Right atrium auricular region (tissue), 2 donors: ENCODE results near the gene AQP7. TPM values are rescaled to one million over a fixed set of nuclear protein-coding genes. Genes with fewer than 3 reads are reported as not detected.

Experiments
- DNase-seq: peaks from one replicate; pipeline ENCODE4 v3.0.0-alpha.2; 2019; ENCODE audit warnings: low spot score
- H3K27ac ChIP-seq, 2 donors: fragments of 200-600 bp; sonication (generic); 1 replicate in 1 of 2; 2 replicates in 1 of 2; pipeline ENCODE4 v1.5.1; 2016 to 2019
- H3K27me3 ChIP-seq, 2 donors: fragments of 200-600 bp; sonication (generic); one replicate each; pipeline versions ENCODE4 v1.5.1 to v1.6.0; 2017 to 2019
- H3K36me3 ChIP-seq: fragments of 200-600 bp; sonication (generic); one replicate; pipeline ENCODE4 v1.5.1; 2016
- H3K4me1 ChIP-seq, 2 donors: fragments of 200-600 bp; sonication (generic); one replicate each; pipeline versions ENCODE4 v1.5.1 to v1.6.0; 2017 to 2019
- H3K4me3 ChIP-seq, 2 donors: fragments of 200-600 bp; sonication (generic); 1 replicate in 1 of 2; 2 replicates in 1 of 2; pipeline ENCODE4 v1.5.1; 2017 to 2019; ENCODE audit warnings: mild to moderate bottlenecking in 1 of 2, moderate library complexity in 1 of 2
- H3K9me3 ChIP-seq, 2 donors: fragments of 200-600 bp; sonication (generic); one replicate each; pipeline ENCODE4 v1.5.1; 2019
- total RNA-seq, 2 donors: library from RNA; depleted of rRNA; stranded (reverse); fragments of >200 nt; gene quantifications; one replicate each; pipeline ENCODE4 v1.1.0, GENCODE V29; 2016
- TF ChIP-seq, protein P1 (sequence below), 2 donors: fragments of 200-600 bp; sonication (generic); IDR thresholded peaks; one replicate each; pipeline ENCODE4 v1.5.1; 2019; ENCODE audit warnings: antibody characterized with exemption in 2 of 2

AQP7 gene
- total RNA-seq, 2 donors from 2014 or later: 58.4 to 74.9 TPM

DNA sequence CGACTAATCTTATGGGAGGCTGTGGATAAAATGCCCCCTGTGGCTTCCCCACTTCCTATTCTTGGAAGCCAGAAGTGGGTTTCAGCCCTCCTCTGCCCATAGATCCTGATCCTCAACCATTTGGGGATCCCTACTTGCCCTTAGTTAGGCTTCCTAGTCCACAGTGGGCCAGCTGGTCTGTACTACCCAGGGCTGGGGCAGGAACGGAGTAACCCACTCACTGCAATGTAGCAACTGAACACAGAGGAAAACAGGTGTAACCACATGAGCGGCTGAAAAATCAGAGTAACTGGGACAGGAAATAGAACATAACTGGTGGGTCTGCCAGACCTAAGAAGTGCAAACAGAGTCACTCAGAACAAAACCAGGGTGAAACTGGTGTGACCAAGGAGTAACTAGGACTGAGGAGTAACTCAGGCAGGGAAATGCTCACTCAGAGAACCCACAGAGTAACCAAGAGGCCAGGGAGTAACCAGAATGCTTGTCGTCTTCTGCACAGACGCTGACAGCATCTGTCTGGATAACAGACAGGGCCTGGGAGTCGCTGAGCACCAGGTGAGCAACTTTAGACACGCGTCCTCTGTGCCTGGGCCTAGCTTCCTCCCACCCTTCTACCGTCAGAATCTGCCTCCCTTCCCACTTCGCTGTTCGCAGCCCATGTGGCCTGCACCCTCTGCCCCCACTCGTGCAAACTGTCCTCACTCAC, 44.0 kb upstream of the AQP7 start:
- Histone ChIP-seq H3K27me3 (no peaks in the 10 kb centered on the region), H3K27ac (peak overlapping the region; percentile 19 to 71), H3K36me3 (peaks cover 8% of the 10 kb centered on the region), H3K9me3 (no peaks in the 10 kb centered on the region), H3K4me1 (peaks cover 0 to 32% of the 10 kb centered on the region in 2 donors), H3K4me3 (peak overlapping the region; percentile 48 to 55)
- TF ChIP-seq, protein P1, sequence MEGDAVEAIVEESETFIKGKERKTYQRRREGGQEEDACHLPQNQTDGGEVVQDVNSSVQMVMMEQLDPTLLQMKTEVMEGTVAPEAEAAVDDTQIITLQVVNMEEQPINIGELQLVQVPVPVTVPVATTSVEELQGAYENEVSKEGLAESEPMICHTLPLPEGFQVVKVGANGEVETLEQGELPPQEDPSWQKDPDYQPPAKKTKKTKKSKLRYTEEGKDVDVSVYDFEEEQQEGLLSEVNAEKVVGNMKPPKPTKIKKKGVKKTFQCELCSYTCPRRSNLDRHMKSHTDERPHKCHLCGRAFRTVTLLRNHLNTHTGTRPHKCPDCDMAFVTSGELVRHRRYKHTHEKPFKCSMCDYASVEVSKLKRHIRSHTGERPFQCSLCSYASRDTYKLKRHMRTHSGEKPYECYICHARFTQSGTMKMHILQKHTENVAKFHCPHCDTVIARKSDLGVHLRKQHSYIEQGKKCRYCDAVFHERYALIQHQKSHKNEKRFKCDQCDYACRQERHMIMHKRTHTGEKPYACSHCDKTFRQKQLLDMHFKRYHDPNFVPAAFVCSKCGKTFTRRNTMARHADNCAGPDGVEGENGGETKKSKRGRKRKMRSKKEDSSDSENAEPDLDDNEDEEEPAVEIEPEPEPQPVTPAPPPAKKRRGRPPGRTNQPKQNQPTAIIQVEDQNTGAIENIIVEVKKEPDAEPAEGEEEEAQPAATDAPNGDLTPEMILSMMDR (IDR thresholded peaks at IDR 0.05): no peak
- no peak for DNase-seq

DNA sequence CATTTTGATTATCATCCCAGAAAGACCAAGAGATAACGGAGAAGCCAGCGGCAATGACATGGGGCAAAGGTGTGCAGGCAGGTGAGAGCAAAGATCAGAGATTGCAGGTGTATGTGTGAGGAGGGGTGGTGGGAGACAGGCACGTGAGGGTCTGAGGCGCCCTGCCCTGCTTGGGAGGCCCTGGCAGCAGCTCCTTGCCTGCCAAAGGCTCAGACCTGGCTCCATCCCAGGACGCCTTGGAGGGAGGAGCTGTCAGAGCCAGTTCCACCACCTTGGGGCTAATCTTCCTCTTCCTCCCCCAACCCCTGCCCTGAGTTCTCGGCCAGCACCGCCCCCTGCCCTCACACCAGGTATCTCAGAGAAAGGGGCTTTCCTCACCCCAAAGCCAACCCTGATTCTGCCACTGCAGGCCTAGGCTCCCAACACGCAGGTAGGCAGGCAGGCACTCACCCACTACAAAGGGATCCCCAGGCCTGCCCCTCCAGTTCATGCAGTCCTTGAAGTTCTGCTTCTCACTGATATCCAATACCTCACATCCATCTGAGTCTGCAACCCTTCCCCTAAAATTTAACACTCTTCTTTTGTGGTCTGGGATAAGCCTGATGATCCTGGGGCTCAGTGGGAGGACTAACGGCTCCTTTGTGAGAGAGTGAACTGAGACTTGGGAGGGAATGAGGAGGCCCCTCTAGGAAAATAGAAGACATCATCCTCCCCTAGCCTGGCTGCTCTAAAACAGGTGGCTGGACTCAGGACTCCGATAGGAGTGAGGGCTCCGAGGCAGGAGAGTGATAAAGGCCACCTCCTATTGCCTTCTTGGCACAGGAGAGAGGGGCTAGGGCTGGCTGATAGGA, 43.2 kb upstream of the AQP7 start:
- Histone ChIP-seq H3K27me3 (no peaks in the 10 kb centered on the region), H3K27ac (peak overlapping the region; percentile 19 to 71), H3K4me1 (peaks cover 0 to 32% of the 10 kb centered on the region in 2 donors), H3K4me3 (no peak overlapping the region), H3K36me3 (peaks cover 8% of the 10 kb centered on the region), H3K9me3 (no peaks in the 10 kb centered on the region)
- TF ChIP-seq, protein P1 (IDR thresholded peaks at IDR 0.05): no peak
- no peak for DNase-seq

DNA sequence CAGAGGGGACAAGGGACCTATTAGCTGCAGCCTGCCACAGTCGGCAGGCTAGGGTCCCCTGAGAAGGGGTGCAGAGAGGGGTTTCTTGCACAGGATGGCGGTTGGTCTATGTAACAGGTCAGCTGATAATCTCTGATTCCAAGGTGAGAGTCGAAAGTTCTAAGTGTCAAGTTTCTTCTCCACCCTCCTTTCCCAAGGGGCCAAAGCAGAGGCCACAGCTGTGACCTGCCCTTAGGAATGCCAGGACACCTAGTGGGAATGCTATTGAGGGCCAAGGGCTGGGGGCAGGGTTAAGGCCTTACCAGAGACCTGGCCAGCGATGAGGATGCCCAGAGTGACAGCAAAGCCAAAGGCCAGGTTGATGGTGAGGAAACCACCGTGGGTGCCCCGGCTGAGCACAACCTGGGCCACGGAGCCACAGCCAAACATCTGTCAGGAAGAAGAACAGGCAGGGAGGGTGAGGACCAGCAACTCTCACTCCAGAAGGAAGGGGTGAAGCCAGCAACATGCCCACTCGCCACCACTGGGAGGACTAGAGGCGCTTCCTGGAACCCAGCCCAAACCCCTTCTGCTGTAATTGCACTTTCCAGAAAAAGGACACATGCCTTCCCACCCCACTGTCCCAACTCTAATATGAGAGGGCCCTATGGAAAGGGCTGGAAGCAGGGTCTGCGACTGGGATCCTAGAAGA, 41.2 kb upstream of the AQP7 start:
- no peak overlapping the region for H3K27ac ChIP-seq
- peaks cover 8% of the 10 kb centered on the region for H3K36me3 ChIP-seq
- H3K4me1 ChIP-seq: peaks cover 0 to 42% of the 10 kb centered on the region in 2 donors
- no peaks in the 10 kb centered on the region for H3K27me3 ChIP-seq
- no peak overlapping the region for H3K4me3 ChIP-seq
- no peak for DNase-seq
- no peaks in the 10 kb centered on the region for H3K9me3 ChIP-seq
- TF ChIP-seq, protein P1 (IDR thresholded peaks at IDR 0.05): no peak

GRCh38 chr9:33443047-33443446, 40.7 kb upstream of the AQP7 start:
- DNase-seq: no peak
- H3K9me3 ChIP-seq: no peaks in the 10 kb centered on the region
- H3K4me1 ChIP-seq: peaks cover 0 to 40% of the 10 kb centered on the region in 2 donors
- no peak overlapping the region for H3K27ac ChIP-seq
- H3K27me3 ChIP-seq: no peaks in the 10 kb centered on the region
- no peak overlapping the region for H3K4me3 ChIP-seq
- TF ChIP-seq, protein P1 (IDR thresholded peaks at IDR 0.05): no peak
- H3K36me3 ChIP-seq: peaks cover 8% of the 10 kb centered on the region

GRCh38 chr9:33442125-33442524, 39.8 kb upstream of the AQP7 start:
- Histone ChIP-seq H3K36me3 (peaks cover 8% of the 10 kb centered on the region), H3K27ac (no peak overlapping the region), H3K27me3 (no peaks in the 10 kb centered on the region), H3K9me3 (no peaks in the 10 kb centered on the region), H3K4me1 (peaks cover 0 to 33% of the 10 kb centered on the region in 2 donors), H3K4me3 (no peak overlapping the region)
- no peak for DNase-seq
- TF ChIP-seq, protein P1 (IDR thresholded peaks at IDR 0.05): no peak
